Measurements from ENCODE around the gene CCDC107. TPM values are rescaled to one million over a fixed set of nuclear protein-coding genes. Genes with fewer than 3 reads are reported as not detected.

CCDC107 gene
- total and polyA plus RNA-seq, 2 of the 13 experiments (the other 11 are each of a cell fraction or from before 2014, with no cell fraction given): 7.1 to 15.2 TPM

- POLR2A ChIA-PET: interaction anchor here (0.9 to 2.5 kb wide), 10 partner anchors 8 to 66 kb away, joined by 3 to 24 read pairs (median 6); partner anchors contain the start of genes CA9, CREB3 and TLN1
- H3K9ac ChIP-seq (ENCODE audit: insufficient read depth, low read depth, low read length): peak overlapping the region; percentile 83
- ATAC-seq (no peak), FAIRE-seq (no peak), DNase-seq (ENCODE audit: low spot score) (no peak)
- in situ Hi-C loops (cut with HindIII; ENCODE audit: extremely low pct_ligation_motif_present, low pct_unique_long_range_greater_than_20kb): loop anchor here (5.0 kb wide), 1 partner anchor 62 kb away; no protein-coding TSS in a partner anchor
- WGBS (ENCODE audit: low lambda C conversion rate): 29% methylated on average over 5 of the region's 5 CpGs
- H4K20me1 ChIP-seq (ENCODE audit: insufficient read depth, low read length): no peaks in the 10 kb centered on the region
- intact Hi-C loops (cut with micrococcal nuclease; ENCODE audit: unreplicated experiment): no loop called here
- BruUV-seq (replicated peaks): no TSS peak
- peaks cover 80% of the 10 kb centered on the region for H3K4me1 ChIP-seq (ENCODE audit: insufficient read depth, low read length)
- H3K4me2 ChIP-seq (ENCODE audit: low read depth, low read length): peak overlapping the region; percentile 82
- H3K9me3 ChIP-seq (ENCODE audit: low read length): no peaks in the 10 kb centered on the region
- H3K27ac ChIP-seq (ENCODE audit: extremely low read length, insufficient read depth, low read length): peak overlapping the region; percentile 73
- H2AFZ ChIP-seq (ENCODE audit: low read length): no peak overlapping the region
- peaks cover 10% of the 10 kb centered on the region for H3K79me2 ChIP-seq (ENCODE audit: insufficient read depth, low read length)
- peaks cover 4 to 10% of the 10 kb centered on the region in 2 experiments; a peak in 3 of 5 replicates for H3K36me3 ChIP-seq (replicated peaks in 1 of 2; ENCODE audit: control insufficient read depth in 1 of 2, insufficient read depth in 2 of 2, low read length in 2 of 2)
- H3K27me3 ChIP-seq (ENCODE audit: control insufficient read depth in 1 of 2, insufficient read depth in 2 of 2, low read length in 2 of 2): no peaks in the 10 kb centered on the region
- peak overlapping the region; percentile 21 to 85 (median 64) for H3K4me3 ChIP-seq (replicated peaks in 1 of 3; ENCODE audit: insufficient read depth in 1 of 3, low read depth in 2 of 3, low read length in 3 of 3)
- TF ChIP-seq, protein P1, sequence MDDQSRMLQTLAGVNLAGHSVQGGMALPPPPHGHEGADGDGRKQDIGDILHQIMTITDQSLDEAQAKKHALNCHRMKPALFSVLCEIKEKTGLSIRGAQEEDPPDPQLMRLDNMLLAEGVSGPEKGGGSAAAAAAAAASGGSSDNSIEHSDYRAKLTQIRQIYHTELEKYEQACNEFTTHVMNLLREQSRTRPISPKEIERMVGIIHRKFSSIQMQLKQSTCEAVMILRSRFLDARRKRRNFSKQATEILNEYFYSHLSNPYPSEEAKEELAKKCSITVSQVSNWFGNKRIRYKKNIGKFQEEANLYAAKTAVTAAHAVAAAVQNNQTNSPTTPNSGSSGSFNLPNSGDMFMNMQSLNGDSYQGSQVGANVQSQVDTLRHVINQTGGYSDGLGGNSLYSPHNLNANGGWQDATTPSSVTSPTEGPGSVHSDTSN (CRISPR knock-in tag; IDR thresholded peaks at IDR 0.05; ENCODE audit: borderline replicate concordance): no peak
- no peak for TF ChIP-seq HOXA5 (CRISPR knock-in tag; IDR thresholded peaks at IDR 0.05)
- TF ChIP-seq PRPF4 (IDR thresholded peaks at IDR 0.05; ENCODE audit: low read depth, low read length, poor library complexity, severe bottlenecking): no peak
- no peak for TF ChIP-seq ZSCAN25 (CRISPR knock-in tag; IDR thresholded peaks at IDR 0.05)
- no peak for TF ChIP-seq TFAP4 (IDR thresholded peaks at IDR 0.05; ENCODE audit: borderline replicate concordance, low read depth)
- no peak for TF ChIP-seq GATAD1 (CRISPR knock-in tag; IDR thresholded peaks at IDR 0.05)
- no peak for TF ChIP-seq ZBTB7B (CRISPR knock-in tag; IDR thresholded peaks at IDR 0.05)
- no peak for TF ChIP-seq KAT7 (CRISPR knock-in tag; IDR thresholded peaks at IDR 0.05; ENCODE audit: borderline replicate concordance)
- TF ChIP-seq, protein P2, sequence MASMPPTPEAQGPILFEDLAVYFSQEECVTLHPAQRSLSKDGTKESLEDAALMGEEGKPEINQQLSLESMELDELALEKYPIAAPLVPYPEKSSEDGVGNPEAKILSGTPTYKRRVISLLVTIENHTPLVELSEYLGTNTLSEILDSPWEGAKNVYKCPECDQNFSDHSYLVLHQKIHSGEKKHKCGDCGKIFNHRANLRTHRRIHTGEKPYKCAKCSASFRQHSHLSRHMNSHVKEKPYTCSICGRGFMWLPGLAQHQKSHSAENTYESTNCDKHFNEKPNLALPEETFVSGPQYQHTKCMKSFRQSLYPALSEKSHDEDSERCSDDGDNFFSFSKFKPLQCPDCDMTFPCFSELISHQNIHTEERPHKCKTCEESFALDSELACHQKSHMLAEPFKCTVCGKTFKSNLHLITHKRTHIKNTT (CRISPR knock-in tag; IDR thresholded peaks at IDR 0.05): no peak
- no peak for TF ChIP-seq ZNF549 (CRISPR knock-in tag; IDR thresholded peaks at IDR 0.05)
- TF ChIP-seq ATF3 (CRISPR knock-in tag; IDR thresholded peaks at IDR 0.05): no peak
- TF ChIP-seq SIX1 (CRISPR knock-in tag; IDR thresholded peaks at IDR 0.05; ENCODE audit: borderline replicate concordance): no peak
- TF ChIP-seq RELA (CRISPR knock-in tag; IDR thresholded peaks at IDR 0.05): no peak
- TF ChIP-seq PHF8 (CRISPR knock-in tag; IDR thresholded peaks at IDR 0.05): no peak
- TF ChIP-seq NFIB (CRISPR knock-in tag; IDR thresholded peaks at IDR 0.05; ENCODE audit: borderline replicate concordance): no peak
- TF ChIP-seq ZNF577 (CRISPR knock-in tag; IDR thresholded peaks at IDR 0.05; ENCODE audit: borderline replicate concordance, low read depth): no peak
- CTCF ChIA-PET (ENCODE audit: low intra/inter-chr PET ratio, low total read pairs): interaction anchor here (1.6 kb wide), 1 partner anchor 31 kb away, joined by 5 read pairs; no protein-coding TSS in a partner anchor
Observed at GRCh38 chr9:35665471-35665818, 7.4 kb downstream of the CCDC107 start.
